Parathyroid adenoma (tissue), 2 donors: ENCODE measurements around the gene TMIGD2.
A peak's percentile ranks its signal among the peaks of the same experiment; 100 is the strongest.
"Not testable (repeated sequence)": the region's sequence is repeated elsewhere in the genome, so short reads cannot be mapped to it uniquely, and the experiment has no call there.

Experiments
- H2AFZ ChIP-seq: fragments of 300-600 bp; sonication (generic); one replicate; pipeline ENCODE4 v1.7.0; 2017; ENCODE audit warnings: antibody characterized with exemption, mild to moderate bottlenecking
- H3K27ac ChIP-seq: fragments of 300-600 bp; sonication (generic); one replicate; pipeline ENCODE4 v1.7.0; 2017
- H3K27me3 ChIP-seq: fragments of 300-600 bp; sonication (generic); one replicate; pipeline ENCODE4 v1.7.0; 2017; ENCODE audit warnings: low read length; ENCODE audit not compliant: control insufficient read depth, insufficient read depth
- H3K36me3 ChIP-seq: fragments of 300-600 bp; sonication (generic); one replicate; pipeline ENCODE4 v1.7.0; 2017; ENCODE audit warnings: low read length; ENCODE audit not compliant: control insufficient read depth, insufficient read depth
- H3K4me1 ChIP-seq: fragments of 300-600 bp; sonication (generic); one replicate; pipeline ENCODE4 v1.7.0; 2017; ENCODE audit warnings: control low read depth
- H3K4me2 ChIP-seq: fragments of 300-600 bp; sonication (generic); one replicate; pipeline ENCODE4 v1.7.0; 2017; ENCODE audit warnings: low read length
- H3K4me3 ChIP-seq: fragments of 300-600 bp; sonication (generic); one replicate; pipeline ENCODE4 v1.7.0; 2017; ENCODE audit warnings: low read depth, low read length
- H3K79me2 ChIP-seq: fragments of 300-600 bp; sonication (generic); one replicate; pipeline ENCODE4 v1.7.0; 2017; ENCODE audit warnings: control low read depth
- H3K9ac ChIP-seq: fragments of 300-600 bp; sonication (generic); one replicate; pipeline ENCODE4 v1.7.0; 2017; ENCODE audit warnings: mild to moderate bottlenecking
- H3K9me3 ChIP-seq: fragments of 300-600 bp; sonication (generic); one replicate; pipeline ENCODE4 v1.7.0; 2017; ENCODE audit warnings: low read length; ENCODE audit not compliant: control insufficient read depth
- TF ChIP-seq, protein P1 (sequence below): fragments of 300-600 bp; sonication (generic); IDR thresholded peaks from one replicate; pipeline ENCODE4 v1.7.0; 2017; ENCODE audit warnings: antibody characterized with exemption, mild to moderate bottlenecking
- donor health status: primary hyperparathyroidism.

TMIGD2 gene

DNA sequence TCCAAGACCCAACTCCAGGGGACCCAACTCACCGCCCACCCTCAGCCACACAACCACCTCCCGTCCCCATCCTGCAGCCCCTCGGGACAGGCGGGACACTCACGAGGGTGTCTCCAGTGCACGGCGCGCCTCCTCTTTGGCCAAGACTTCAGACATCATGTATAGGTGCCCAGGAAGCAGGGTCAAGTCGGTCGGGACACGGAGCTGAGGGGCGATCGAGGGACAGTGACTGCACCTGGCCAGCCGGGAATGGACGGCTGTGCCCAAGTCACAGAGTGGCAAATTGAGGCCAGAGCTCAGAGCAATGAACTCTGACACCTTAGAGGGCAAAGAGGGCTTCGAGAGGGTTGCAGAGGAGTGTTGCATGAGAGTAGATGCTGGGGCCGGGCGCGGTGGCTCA is 27.7 kb upstream of the TMIGD2 start:
- H3K4me3 ChIP-seq, result no peak overlapping the region
- TF ChIP-seq, protein P1, sequence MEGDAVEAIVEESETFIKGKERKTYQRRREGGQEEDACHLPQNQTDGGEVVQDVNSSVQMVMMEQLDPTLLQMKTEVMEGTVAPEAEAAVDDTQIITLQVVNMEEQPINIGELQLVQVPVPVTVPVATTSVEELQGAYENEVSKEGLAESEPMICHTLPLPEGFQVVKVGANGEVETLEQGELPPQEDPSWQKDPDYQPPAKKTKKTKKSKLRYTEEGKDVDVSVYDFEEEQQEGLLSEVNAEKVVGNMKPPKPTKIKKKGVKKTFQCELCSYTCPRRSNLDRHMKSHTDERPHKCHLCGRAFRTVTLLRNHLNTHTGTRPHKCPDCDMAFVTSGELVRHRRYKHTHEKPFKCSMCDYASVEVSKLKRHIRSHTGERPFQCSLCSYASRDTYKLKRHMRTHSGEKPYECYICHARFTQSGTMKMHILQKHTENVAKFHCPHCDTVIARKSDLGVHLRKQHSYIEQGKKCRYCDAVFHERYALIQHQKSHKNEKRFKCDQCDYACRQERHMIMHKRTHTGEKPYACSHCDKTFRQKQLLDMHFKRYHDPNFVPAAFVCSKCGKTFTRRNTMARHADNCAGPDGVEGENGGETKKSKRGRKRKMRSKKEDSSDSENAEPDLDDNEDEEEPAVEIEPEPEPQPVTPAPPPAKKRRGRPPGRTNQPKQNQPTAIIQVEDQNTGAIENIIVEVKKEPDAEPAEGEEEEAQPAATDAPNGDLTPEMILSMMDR, result no peak
- no peaks in the 10 kb centered on the region for H3K27me3 ChIP-seq
- no peaks in the 10 kb centered on the region for H3K36me3 ChIP-seq
- no peaks in the 10 kb centered on the region for H3K9me3 ChIP-seq
- no peaks in the 10 kb centered on the region for H3K4me1 ChIP-seq
- no peak overlapping the region for H2AFZ ChIP-seq
- no peak overlapping the region for H3K9ac ChIP-seq
- no peaks in the 10 kb centered on the region for H3K79me2 ChIP-seq
- H3K4me2 ChIP-seq, result no peak overlapping the region
- no peak overlapping the region for H3K27ac ChIP-seq

DNA sequence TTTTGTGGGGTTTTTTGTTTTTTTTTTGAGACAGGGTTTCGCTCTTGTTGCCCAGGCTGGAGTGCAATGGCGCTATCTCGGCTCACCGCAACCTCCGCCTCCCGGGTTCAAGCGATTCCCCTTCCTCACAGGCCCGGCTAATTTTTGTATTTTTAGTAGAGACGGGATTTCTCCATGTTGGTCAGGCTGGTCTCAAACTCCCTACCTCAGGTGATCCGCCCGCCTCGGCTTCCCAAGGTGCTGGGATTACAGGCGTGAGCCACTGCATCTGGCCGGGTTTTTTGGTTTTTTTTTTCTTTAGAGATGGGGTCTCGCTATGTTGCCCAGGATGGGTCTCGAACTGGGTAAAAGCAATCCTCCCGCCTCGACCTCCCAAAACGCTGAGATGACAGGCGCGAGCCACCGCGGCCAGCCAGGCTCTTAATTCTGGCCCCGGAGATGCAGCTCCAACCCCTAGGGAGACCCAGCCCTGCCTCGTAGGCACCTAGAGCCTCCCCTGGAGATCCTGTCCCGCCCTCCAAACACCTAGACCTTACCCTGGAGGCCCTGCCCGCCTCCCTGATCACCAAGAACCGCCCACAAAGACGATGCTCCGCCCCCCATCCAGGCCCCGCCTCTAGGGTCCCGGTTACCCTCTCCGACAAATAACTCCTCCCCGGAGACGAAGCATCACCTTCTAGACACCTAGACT is 26.9 kb upstream of the TMIGD2 start:
- Histone ChIP-seq H3K4me3 (peak overlapping the region; percentile 29), H2AFZ (peak overlapping the region; percentile 68), H3K4me2 (peak overlapping the region; percentile 78)
- not testable (repeated sequence) for H3K79me2 ChIP-seq, H3K4me1 ChIP-seq, H3K27ac ChIP-seq, H3K27me3 ChIP-seq, H3K9ac ChIP-seq, H3K36me3 ChIP-seq, H3K9me3 ChIP-seq

DNA sequence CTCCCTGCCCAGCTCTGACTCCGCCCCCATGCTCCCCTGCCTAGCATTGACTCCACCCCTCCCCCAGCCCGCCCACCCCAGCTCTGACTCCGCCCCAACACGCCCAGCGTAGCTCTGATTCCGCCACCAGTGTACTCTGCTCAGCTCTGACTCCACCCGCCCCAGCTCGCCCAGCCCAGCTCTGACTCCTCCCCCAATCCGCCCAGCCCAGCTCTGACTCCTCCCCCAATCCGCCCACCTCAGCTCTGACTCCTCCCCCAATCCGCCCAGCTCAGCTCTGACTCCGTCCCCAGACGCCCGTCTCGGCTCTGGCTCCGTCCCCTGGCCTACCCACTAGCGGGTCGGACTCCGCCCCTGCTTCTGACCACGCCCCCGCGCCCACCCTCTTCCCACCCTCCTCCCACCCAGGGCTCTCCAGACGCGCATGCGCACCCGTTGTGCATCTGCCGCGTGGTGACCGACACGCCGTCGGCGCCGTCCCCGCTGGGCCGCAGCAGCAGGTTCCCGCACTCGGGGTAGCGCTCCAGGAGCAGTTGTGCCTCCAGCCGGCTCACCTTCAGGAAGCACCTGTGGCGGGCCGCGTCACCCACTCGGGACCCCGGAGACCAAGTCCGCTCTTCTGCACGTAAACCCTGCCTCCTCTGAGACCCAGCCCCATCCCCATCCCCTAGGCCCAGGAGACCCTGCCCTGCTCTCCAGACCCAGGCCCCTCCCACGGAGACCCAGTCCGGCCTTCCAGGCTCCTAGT is 26.2 kb upstream of the TMIGD2 start:
- no peaks in the 10 kb centered on the region for H3K27me3 ChIP-seq
- H3K4me2 ChIP-seq, result peak overlapping the region; percentile 78
- H3K4me1 ChIP-seq, result no peaks in the 10 kb centered on the region
- H3K27ac ChIP-seq, result no peak overlapping the region
- H3K36me3 ChIP-seq, result no peaks in the 10 kb centered on the region
- TF ChIP-seq, protein P1, result no peak
- H3K9me3 ChIP-seq, result no peaks in the 10 kb centered on the region
- H3K9ac ChIP-seq, result no peak overlapping the region
- peak overlapping the region; percentile 62 for H3K4me3 ChIP-seq
- H2AFZ ChIP-seq, result peak overlapping the region; percentile 68
- no peaks in the 10 kb centered on the region for H3K79me2 ChIP-seq

DNA sequence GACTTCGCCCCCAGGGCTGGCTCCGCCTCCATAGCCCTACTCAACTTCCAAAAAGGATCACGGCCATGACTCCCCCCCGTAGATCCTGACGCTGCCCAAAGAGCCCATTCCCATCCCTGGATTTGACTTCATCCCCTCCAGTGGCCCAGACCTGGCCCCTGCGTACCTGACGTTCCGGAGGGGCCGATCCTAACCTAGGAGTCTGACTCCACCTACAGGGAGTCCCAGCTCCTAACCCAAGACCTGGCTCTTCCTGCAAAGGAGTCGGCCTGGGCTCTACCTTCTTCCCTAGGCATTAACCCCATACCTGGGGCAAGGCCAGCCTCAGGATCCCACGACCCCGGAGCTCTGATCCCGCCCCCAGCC is 25.7 kb upstream of the TMIGD2 start:
- no peaks in the 10 kb centered on the region for H3K36me3 ChIP-seq
- H3K4me3 ChIP-seq, result peak overlapping the region; percentile 62
- H3K27me3 ChIP-seq, result no peaks in the 10 kb centered on the region
- TF ChIP-seq, protein P1, result no peak
- no peaks in the 10 kb centered on the region for H3K9me3 ChIP-seq
- no peaks in the 10 kb centered on the region for H3K4me1 ChIP-seq
- no peak overlapping the region for H3K27ac ChIP-seq
- no peak overlapping the region for H3K9ac ChIP-seq
- H2AFZ ChIP-seq, result peak overlapping the region; percentile 70
- peak overlapping the region; percentile 74 for H3K4me2 ChIP-seq
- no peaks in the 10 kb centered on the region for H3K79me2 ChIP-seq

DNA sequence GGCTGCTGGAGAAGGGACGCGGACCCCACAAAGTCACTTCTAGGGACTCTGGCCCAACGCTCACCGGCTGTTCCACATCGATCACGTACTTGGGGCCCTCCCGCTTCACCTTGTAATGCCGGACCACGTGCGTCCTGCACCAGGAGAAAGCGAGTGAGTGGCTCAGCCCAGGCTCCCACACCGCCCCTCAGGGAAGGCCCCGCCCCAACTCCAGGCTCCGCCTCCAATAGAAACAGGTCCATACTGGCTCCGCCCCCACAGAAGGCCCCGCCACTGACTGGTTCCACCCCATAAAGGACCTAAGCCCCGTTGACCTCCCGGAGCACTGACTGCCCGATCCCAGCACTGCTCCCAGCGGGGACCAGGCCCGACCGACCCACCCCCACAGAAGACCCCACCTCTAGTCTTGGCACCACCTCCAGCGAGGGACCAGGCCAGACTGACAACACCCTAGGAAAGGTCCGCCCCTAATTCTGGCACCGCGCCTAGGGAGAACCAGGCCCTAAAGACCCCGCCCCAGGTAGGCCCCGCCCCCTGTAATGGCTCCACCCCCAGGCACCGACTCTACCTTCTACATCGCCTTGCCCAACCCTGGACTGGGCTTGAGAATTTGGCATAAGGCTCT is 25.2 kb upstream of the TMIGD2 start:
- H3K4me1 ChIP-seq, result no peaks in the 10 kb centered on the region
- peak overlapping the region; percentile 70 for H2AFZ ChIP-seq
- H3K4me2 ChIP-seq, result peak overlapping the region; percentile 74
- H3K9ac ChIP-seq, result no peak overlapping the region
- H3K36me3 ChIP-seq, result no peaks in the 10 kb centered on the region
- peak overlapping the region; percentile 62 for H3K4me3 ChIP-seq
- no peak overlapping the region for H3K27ac ChIP-seq
- H3K9me3 ChIP-seq, result no peaks in the 10 kb centered on the region
- TF ChIP-seq, protein P1, result no peak
- H3K79me2 ChIP-seq, result no peaks in the 10 kb centered on the region
- H3K27me3 ChIP-seq, result no peaks in the 10 kb centered on the region
